Measurements from ENCODE around the gene RNF182.

Gene RNF182

DNA sequence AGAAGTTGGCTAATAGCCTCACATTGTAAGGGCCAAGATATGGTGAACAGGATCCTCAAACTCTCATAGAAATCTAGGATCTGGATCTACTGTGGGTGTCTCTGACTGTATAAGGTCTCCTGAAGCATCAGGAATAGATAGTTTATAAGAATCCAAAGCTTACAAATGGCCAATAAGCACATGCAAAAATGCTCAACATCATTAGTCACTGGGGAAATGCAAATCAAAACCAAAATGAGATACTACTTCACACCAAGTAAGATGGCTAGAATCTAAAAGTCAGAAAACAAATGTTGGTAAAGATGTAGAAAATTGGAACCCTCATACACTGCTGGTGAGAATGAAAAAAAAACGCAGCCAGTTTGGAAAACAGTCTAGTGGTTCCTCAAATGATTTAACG is 14.3 kb upstream of the RNF182 start:
- no peak for DNase-seq (ENCODE audit: low spot score)
- TF ChIP-seq, protein P1, sequence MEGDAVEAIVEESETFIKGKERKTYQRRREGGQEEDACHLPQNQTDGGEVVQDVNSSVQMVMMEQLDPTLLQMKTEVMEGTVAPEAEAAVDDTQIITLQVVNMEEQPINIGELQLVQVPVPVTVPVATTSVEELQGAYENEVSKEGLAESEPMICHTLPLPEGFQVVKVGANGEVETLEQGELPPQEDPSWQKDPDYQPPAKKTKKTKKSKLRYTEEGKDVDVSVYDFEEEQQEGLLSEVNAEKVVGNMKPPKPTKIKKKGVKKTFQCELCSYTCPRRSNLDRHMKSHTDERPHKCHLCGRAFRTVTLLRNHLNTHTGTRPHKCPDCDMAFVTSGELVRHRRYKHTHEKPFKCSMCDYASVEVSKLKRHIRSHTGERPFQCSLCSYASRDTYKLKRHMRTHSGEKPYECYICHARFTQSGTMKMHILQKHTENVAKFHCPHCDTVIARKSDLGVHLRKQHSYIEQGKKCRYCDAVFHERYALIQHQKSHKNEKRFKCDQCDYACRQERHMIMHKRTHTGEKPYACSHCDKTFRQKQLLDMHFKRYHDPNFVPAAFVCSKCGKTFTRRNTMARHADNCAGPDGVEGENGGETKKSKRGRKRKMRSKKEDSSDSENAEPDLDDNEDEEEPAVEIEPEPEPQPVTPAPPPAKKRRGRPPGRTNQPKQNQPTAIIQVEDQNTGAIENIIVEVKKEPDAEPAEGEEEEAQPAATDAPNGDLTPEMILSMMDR (IDR thresholded peaks at IDR 0.05; ENCODE audit: extremely low read depth, missing control alignments) = no peak

GRCh38 chr6:13911337-13911736 is 13.4 kb upstream of the RNF182 start:
- TF ChIP-seq, protein P1 (IDR thresholded peaks at IDR 0.05; ENCODE audit: extremely low read depth, missing control alignments) = no peak
- no peak for DNase-seq (ENCODE audit: low spot score)

- TF ChIP-seq, protein P1 (IDR thresholded peaks at IDR 0.05; ENCODE audit: extremely low read depth, missing control alignments) = no peak
- no peak for DNase-seq (ENCODE audit: low spot score)
Measured at GRCh38 chr6:13913226-13914001, 11.3 kb upstream of the RNF182 start.

DNA sequence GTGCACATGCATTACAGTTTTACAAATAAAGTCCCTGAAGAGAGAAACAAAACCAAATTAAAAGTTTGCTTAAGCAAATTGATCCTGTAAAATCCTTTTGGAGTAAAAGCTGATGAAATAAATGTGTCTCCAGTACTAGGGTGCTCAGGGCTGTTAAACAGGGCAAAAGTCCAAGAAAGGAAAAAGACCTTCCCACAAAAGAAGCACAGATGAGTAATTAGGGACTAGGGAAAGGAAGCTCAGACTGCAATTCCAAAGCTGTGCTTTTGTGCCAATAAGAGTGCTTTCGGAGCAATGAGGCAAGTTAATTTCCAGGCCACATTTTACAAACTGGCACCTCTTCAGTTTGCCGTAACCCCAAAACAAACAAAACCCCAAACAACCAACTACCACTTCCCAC is 10.4 kb upstream of the RNF182 start:
- DNase-seq (ENCODE audit: low spot score) = no peak
- TF ChIP-seq, protein P1 (IDR thresholded peaks at IDR 0.05; ENCODE audit: extremely low read depth, missing control alignments) = no peak

- TF ChIP-seq, protein P1 (IDR thresholded peaks at IDR 0.05; ENCODE audit: extremely low read depth, missing control alignments) = no peak
- no peak for DNase-seq (ENCODE audit: low spot score)
Measured at GRCh38 chr6:13915561-13916229, 9.1 kb upstream of the RNF182 start.

DNA sequence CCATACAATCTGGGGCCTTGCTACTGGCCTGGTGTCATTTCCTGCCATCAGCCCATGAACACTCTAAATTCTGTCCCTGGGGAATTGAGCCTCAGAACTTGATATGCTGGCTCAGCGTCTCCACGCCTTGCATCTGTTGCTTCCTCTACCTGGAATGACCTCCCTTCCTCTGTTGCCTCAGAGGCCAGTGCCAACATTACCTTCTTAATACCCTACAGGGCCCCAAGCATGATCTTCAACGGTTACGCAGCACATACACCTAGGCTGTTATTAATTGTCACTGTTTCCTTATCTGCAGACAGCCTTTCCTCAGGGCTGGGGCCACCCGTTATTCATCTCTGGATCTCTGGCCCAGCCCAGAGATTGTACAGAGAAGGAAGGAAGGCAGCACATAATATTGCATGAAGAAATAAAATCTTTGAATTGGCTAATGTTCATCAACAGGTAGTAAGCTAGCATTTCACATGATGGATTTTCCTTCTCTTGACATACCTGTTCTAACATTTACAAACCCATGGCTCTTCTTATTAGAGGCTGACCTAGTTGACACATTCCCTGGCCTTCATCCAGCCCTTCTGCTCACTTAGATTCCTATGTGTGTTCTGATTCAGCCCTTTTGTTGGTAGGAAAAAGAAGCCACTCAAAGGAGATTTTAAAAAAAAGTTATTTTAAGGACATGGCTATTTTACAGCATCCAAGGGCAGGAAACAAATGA is 8.4 kb upstream of the RNF182 start:
- DNase-seq (ENCODE audit: low spot score) = no peak

More for the DNA sequence above, 8.4 kb upstream of the RNF182 start:
- TF ChIP-seq, protein P1 (IDR thresholded peaks at IDR 0.05; ENCODE audit: extremely low read depth, missing control alignments) = no peak
